HCT116 (cell line): ENCODE data around the gene TRPC1.

Source experiments
- CEBPB ChIP-seq: IDR thresholded peaks from 2 replicates; pipeline ENCODE4 v1.6.1; 2012; ENCODE audit warnings: low read depth
- EZH2 ChIP-seq: fragments of 200-600 bp; sonication (generic); IDR thresholded peaks from 2 replicates; pipeline ENCODE4 v1.6.1; 2017; ENCODE audit warnings: antibody characterized with exemption, mixed run types
- FOSL1 ChIP-seq: IDR thresholded peaks from 2 replicates; pipeline ENCODE4 v1.6.1; 2012; ENCODE audit warnings: low read depth
- JUND ChIP-seq: IDR thresholded peaks from 2 replicates; pipeline ENCODE4 v1.6.1; 2012
- POLR2A ChIP-seq: IDR thresholded peaks from 2 replicates; pipeline ENCODE4 v1.7.0; 2011; ENCODE audit warnings: borderline replicate concordance; ENCODE audit not compliant: insufficient read depth, insufficient read length; ENCODE audit errors: extremely low read depth
- POLR2AphosphoS5 ChIP-seq: IDR thresholded peaks from 2 replicates; pipeline ENCODE4 v1.6.1; 2011; ENCODE audit warnings: mild to moderate bottlenecking, low read depth, low read length, moderate library complexity
- SP1 ChIP-seq: IDR thresholded peaks from 2 replicates; pipeline ENCODE4 v1.6.1; 2012; ENCODE audit warnings: low read depth
- ZFX ChIP-seq: fragments of 450-650 bp; IDR thresholded peaks from 2 replicates; pipeline ENCODE4 v1.6.1; 2017
- ZNF274 ChIP-seq: fragments of 200-500 bp; sonication (Bioruptor generic); IDR thresholded peaks from 2 replicates; pipeline ENCODE4 v1.6.1; 2014; ENCODE audit warnings: mild to moderate bottlenecking, low read depth, low read length, inconsistent platforms
- TF ChIP-seq, protein P1 (sequence below), 3 experiments: fragments of 200-600 bp in 1 of 3; sonication (generic) in 1 of 3; IDR thresholded peaks in 2 of 3; conservative IDR thresholded peaks in 1 of 3; 2 replicates each; pipeline ENCODE4 v1.5.1; 2012 to 2017; ENCODE audit warnings: low read depth in 2 of 3, low read length in 2 of 3, antibody characterized with exemption in 1 of 3, borderline replicate concordance in 1 of 3, control low read depth in 1 of 3, mild to moderate bottlenecking in 1 of 3, mixed read lengths in 1 of 3, mixed run types in 1 of 3, moderate library complexity in 1 of 3; ENCODE audit not compliant: insufficient read depth in 1 of 3
- TF ChIP-seq, protein P2 (sequence below): IDR thresholded peaks from 2 replicates; pipeline ENCODE4 v1.6.1; 2012
- TF ChIP-seq, protein P3 (sequence below): IDR thresholded peaks from 2 replicates; pipeline ENCODE4 v1.6.1; 2011; ENCODE audit warnings: mild to moderate bottlenecking, low read length, moderate library complexity; ENCODE audit not compliant: insufficient replicate concordance; ENCODE audit errors: extremely low read depth

DNA sequence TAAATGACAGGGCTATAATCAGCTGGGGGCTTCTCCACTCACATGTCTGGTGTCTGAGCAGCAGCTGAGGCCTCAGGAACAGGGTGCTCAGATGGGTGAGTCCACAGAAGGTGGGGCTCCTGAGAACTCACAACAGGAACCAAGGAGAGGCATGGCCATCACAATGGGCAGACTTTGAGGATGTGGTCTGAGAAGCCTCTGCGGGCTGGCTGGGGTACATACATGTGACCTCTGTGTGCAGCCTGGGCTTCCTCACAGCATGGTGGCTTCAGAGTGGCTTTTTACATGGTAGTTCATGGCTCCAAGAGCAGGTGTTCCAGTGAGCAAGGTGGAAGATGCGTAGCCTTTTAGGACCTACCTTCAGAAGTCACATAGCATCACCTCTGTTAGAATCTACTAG lies 58.8 kb downstream of the TRPC1 start:
- no peak for TF ChIP-seq EZH2
- no peak for TF ChIP-seq ZFX
- TF ChIP-seq, protein P1, sequence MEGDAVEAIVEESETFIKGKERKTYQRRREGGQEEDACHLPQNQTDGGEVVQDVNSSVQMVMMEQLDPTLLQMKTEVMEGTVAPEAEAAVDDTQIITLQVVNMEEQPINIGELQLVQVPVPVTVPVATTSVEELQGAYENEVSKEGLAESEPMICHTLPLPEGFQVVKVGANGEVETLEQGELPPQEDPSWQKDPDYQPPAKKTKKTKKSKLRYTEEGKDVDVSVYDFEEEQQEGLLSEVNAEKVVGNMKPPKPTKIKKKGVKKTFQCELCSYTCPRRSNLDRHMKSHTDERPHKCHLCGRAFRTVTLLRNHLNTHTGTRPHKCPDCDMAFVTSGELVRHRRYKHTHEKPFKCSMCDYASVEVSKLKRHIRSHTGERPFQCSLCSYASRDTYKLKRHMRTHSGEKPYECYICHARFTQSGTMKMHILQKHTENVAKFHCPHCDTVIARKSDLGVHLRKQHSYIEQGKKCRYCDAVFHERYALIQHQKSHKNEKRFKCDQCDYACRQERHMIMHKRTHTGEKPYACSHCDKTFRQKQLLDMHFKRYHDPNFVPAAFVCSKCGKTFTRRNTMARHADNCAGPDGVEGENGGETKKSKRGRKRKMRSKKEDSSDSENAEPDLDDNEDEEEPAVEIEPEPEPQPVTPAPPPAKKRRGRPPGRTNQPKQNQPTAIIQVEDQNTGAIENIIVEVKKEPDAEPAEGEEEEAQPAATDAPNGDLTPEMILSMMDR (IDR thresholded peaks at IDR 0.05 in 2 of 3, conservative IDR thresholded peaks at IDR 0.05 in 1 of 3; ENCODE audit: borderline replicate concordance in 1 of 3, insufficient read depth in 1 of 3, low read depth in 2 of 3, low read length in 2 of 3), result no peak
- no peak for TF ChIP-seq POLR2A
- TF ChIP-seq, protein P2, sequence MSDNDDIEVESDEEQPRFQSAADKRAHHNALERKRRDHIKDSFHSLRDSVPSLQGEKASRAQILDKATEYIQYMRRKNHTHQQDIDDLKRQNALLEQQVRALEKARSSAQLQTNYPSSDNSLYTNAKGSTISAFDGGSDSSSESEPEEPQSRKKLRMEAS, result no peak
- no peak for TF ChIP-seq ZNF274
- TF ChIP-seq SP1, result no peak
- TF ChIP-seq JUND, result no peak
- no peak for TF ChIP-seq POLR2AphosphoS5
- TF ChIP-seq, protein P3, sequence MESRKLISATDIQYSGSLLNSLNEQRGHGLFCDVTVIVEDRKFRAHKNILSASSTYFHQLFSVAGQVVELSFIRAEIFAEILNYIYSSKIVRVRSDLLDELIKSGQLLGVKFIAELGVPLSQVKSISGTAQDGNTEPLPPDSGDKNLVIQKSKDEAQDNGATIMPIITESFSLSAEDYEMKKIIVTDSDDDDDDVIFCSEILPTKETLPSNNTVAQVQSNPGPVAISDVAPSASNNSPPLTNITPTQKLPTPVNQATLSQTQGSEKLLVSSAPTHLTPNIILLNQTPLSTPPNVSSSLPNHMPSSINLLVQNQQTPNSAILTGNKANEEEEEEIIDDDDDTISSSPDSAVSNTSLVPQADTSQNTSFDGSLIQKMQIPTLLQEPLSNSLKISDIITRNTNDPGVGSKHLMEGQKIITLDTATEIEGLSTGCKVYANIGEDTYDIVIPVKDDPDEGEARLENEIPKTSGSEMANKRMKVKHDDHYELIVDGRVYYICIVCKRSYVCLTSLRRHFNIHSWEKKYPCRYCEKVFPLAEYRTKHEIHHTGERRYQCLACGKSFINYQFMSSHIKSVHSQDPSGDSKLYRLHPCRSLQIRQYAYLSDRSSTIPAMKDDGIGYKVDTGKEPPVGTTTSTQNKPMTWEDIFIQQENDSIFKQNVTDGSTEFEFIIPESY, result no peak
- no peak for TF ChIP-seq FOSL1
- no peak for TF ChIP-seq CEBPB
